Skeletal muscle satellite cell (primary cell): ENCODE results near the gene CALML3.
A peak's percentile ranks its signal among the peaks of the same experiment; 100 is the strongest.

ENCODE experiments used
- H3K27me3 ChIP-seq: 2 replicates; pipeline ENCODE4 v1.7.0; 2013; ENCODE audit warnings: low read length; ENCODE audit not compliant: control insufficient read depth, insufficient read depth
- H3K36me3 ChIP-seq: 2 replicates; pipeline ENCODE4 v1.7.0; 2013; ENCODE audit warnings: mild to moderate bottlenecking, control low read depth, low read length; ENCODE audit not compliant: insufficient read depth
- H3K4me1 ChIP-seq: 2 replicates; pipeline ENCODE4 v1.7.0; 2013; ENCODE audit warnings: low read length; ENCODE audit not compliant: control insufficient read depth, insufficient read depth
- H3K4me2 ChIP-seq: 2 replicates; pipeline ENCODE4 v1.7.0; 2013; ENCODE audit warnings: mild to moderate bottlenecking, low read length
- H3K4me3 ChIP-seq: 2 replicates; pipeline ENCODE4 v1.7.0; 2013; ENCODE audit warnings: low read length
- H3K9ac ChIP-seq: 2 replicates; pipeline ENCODE4 v1.7.0; 2013; ENCODE audit warnings: mild to moderate bottlenecking, low read depth, low read length, moderate library complexity
- H3K9me3 ChIP-seq: replicated peaks from 2 replicates; pipeline ENCODE4 v1.7.0; 2013; ENCODE audit warnings: mild to moderate bottlenecking, control low read depth, low read length

Gene CALML3

GRCh38 chr10:5564537-5565204, 39.9 kb downstream of the CALML3 start:
- H3K9ac ChIP-seq, result no peak overlapping the region
- peak overlapping the region; percentile 59 for H3K4me2 ChIP-seq
- H3K4me1 ChIP-seq, result peaks cover 46% of the 10 kb centered on the region
- no peaks in the 10 kb centered on the region for H3K36me3 ChIP-seq
- H3K27me3 ChIP-seq, result no peaks in the 10 kb centered on the region
- no peak overlapping the region for H3K4me3 ChIP-seq
- H3K9me3 ChIP-seq, result no peaks in the 10 kb centered on the region

GRCh38 chr10:5565205-5565545, 40.4 kb downstream of the CALML3 start:
- Histone ChIP-seq H3K36me3 (no peaks in the 10 kb centered on the region), H3K9ac (peak overlapping the region; percentile 40), H3K27me3 (no peaks in the 10 kb centered on the region), H3K4me3 (peak overlapping the region; percentile 40), H3K4me2 (peak overlapping the region; percentile 73), H3K4me1 (peaks cover 41% of the 10 kb centered on the region), H3K9me3 (no peaks in the 10 kb centered on the region)

GRCh38 chr10:5565671-5566581, 41.2 kb downstream of the CALML3 start:
- H3K4me2 ChIP-seq, result peak overlapping the region; percentile 73
- H3K4me1 ChIP-seq, result peaks cover 36% of the 10 kb centered on the region
- peak overlapping the region; percentile 56 for H3K9ac ChIP-seq
- peak overlapping the region; percentile 50 for H3K4me3 ChIP-seq
- H3K27me3 ChIP-seq, result no peaks in the 10 kb centered on the region
- H3K36me3 ChIP-seq, result no peaks in the 10 kb centered on the region
- no peaks in the 10 kb centered on the region for H3K9me3 ChIP-seq

GRCh38 chr10:5566614-5567013, 41.9 kb downstream of the CALML3 start:
- no peaks in the 10 kb centered on the region for H3K27me3 ChIP-seq
- H3K9me3 ChIP-seq, result no peaks in the 10 kb centered on the region
- H3K36me3 ChIP-seq, result no peaks in the 10 kb centered on the region
- H3K4me2 ChIP-seq, result no peak overlapping the region
- H3K4me3 ChIP-seq, result no peak overlapping the region
- peaks cover 36% of the 10 kb centered on the region for H3K4me1 ChIP-seq
- H3K9ac ChIP-seq, result no peak overlapping the region

- Histone ChIP-seq H3K9ac (no peak overlapping the region), H3K36me3 (no peaks in the 10 kb centered on the region), H3K4me2 (no peak overlapping the region), H3K9me3 (no peaks in the 10 kb centered on the region), H3K4me3 (no peak overlapping the region), H3K27me3 (no peaks in the 10 kb centered on the region), H3K4me1 (peaks cover 36% of the 10 kb centered on the region)
Measured at GRCh38 chr10:5567477-5567876, 42.7 kb downstream of the CALML3 start.

GRCh38 chr10:5568984-5569383, 44.2 kb downstream of the CALML3 start:
- Histone ChIP-seq H3K4me3 (no peak overlapping the region), H3K36me3 (no peaks in the 10 kb centered on the region), H3K9ac (no peak overlapping the region), H3K9me3 (no peaks in the 10 kb centered on the region), H3K4me1 (peaks cover 34% of the 10 kb centered on the region), H3K4me2 (no peak overlapping the region), H3K27me3 (no peaks in the 10 kb centered on the region)

GRCh38 chr10:5569568-5569967, 44.8 kb downstream of the CALML3 start:
- no peak overlapping the region for H3K4me2 ChIP-seq
- peaks cover 34% of the 10 kb centered on the region for H3K4me1 ChIP-seq
- H3K36me3 ChIP-seq, result no peaks in the 10 kb centered on the region
- H3K27me3 ChIP-seq, result no peaks in the 10 kb centered on the region
- no peaks in the 10 kb centered on the region for H3K9me3 ChIP-seq
- no peak overlapping the region for H3K9ac ChIP-seq
- no peak overlapping the region for H3K4me3 ChIP-seq

- Histone ChIP-seq H3K9me3 (no peaks in the 10 kb centered on the region), H3K4me1 (peaks cover 34% of the 10 kb centered on the region), H3K9ac (no peak overlapping the region), H3K27me3 (no peaks in the 10 kb centered on the region), H3K4me2 (no peak overlapping the region), H3K4me3 (no peak overlapping the region), H3K36me3 (no peaks in the 10 kb centered on the region)
Measured at GRCh38 chr10:5570007-5570655, 45.4 kb downstream of the CALML3 start.

- no peaks in the 10 kb centered on the region for H3K36me3 ChIP-seq
- H3K4me1 ChIP-seq, result peaks cover 30% of the 10 kb centered on the region
- no peaks in the 10 kb centered on the region for H3K9me3 ChIP-seq
- no peak overlapping the region for H3K4me2 ChIP-seq
- no peak overlapping the region for H3K4me3 ChIP-seq
- no peak overlapping the region for H3K9ac ChIP-seq
- no peaks in the 10 kb centered on the region for H3K27me3 ChIP-seq
Measured at GRCh38 chr10:5570979-5571810, 46.4 kb downstream of the CALML3 start.

GRCh38 chr10:5571826-5572225, 47.1 kb downstream of the CALML3 start:
- peaks cover 24% of the 10 kb centered on the region for H3K4me1 ChIP-seq
- no peak overlapping the region for H3K9ac ChIP-seq
- H3K27me3 ChIP-seq, result no peaks in the 10 kb centered on the region
- no peaks in the 10 kb centered on the region for H3K9me3 ChIP-seq
- no peak overlapping the region for H3K4me2 ChIP-seq
- H3K36me3 ChIP-seq, result no peaks in the 10 kb centered on the region
- H3K4me3 ChIP-seq, result no peak overlapping the region
